Measurements from ENCODE around the gene SCG3.

Gene SCG3

GRCh38 chr15:51731549-51732267, 50.4 kb downstream of the SCG3 start:
- peak; percentile 83 for DNase-seq

DNA sequence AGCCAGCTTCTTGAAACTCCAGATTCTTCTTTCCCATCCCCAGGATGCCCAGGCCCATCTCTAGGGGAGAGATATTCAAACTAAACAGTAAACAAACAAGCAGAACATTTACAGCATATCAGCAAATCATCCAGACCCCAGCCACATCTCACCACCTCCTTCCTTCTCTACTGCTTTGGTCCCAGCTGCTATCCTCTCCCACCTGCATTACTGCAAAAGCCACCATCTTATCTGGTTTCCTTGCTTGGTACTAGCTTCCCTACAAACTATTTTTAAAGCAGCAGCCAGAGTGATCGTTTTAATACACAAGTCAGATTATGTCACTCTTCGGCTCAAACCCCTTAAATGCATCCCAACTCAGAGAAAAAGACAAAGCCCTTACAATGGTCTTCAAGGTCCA, 51.3 kb downstream of the SCG3 start:
- DNase-seq, result no peak

- no peak for DNase-seq
Measured at GRCh38 chr15:51735228-51736010, 54.1 kb downstream of the SCG3 start.

DNA sequence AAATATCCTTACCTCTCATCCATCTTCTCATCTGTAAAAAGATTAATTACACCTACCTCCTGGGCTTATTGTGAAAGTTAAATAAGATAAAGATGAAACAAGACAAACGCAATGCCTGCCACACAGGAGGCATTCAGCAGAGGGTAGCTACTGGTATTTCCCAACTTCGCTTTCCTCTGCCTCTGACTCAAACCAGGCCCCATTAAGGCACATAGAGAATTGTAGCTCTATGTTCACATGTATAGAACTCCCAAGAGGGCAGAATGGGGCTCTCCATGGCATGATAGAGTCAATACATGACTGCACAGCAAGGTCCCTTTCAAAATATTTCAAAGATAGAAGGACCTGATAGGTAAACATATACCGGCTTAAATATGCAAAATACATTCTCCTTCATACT, 54.8 kb downstream of the SCG3 start:
- no peak for DNase-seq

DNA sequence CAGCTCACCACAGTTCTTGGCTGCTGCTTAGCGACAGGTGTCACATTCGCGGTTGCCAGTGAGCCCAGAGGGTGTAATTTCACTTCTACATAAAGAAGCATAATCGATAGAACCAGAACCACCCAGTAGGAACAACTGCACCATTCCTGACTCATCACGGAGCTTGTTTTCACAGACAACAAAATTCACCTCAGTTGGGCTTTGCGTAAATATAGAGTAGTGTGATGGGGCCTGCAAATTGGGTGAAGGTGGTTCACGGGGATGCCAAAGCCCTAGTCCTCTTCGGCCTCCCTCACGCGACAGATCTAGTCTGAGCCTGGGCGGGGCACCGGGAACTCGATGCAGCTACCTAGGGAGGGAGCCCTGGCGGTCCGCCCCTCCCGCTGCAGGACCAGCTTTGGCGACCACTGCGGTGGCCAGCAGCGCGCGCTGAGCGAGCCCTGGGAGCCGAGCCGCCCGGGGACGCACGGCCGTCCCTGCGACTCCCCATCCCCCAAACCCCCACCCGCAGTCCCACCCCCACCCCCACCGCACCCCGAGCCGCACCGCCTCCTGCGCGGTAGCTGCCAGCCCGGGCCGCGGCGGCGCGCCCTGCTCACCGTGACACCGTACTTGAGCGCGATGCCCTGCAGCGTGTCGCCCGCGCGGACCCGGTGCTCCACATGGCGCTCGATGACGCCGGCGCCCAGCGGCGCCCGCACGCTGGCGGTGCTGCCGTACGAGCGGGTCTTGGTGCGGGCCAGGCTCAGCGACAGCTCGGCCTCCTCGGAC, 55.6 kb downstream of the SCG3 start:
- DNase-seq, result peak; percentile 73

GRCh38 chr15:51737522-51738305, 56.4 kb downstream of the SCG3 start, which contains the start of gene LYSMD2:
Gene LYSMD2 (minus strand): TSS chr15:51737655. CDS start chr15:51737622, 33 bp downstream.
- peak; percentile 70 for DNase-seq

DNA sequence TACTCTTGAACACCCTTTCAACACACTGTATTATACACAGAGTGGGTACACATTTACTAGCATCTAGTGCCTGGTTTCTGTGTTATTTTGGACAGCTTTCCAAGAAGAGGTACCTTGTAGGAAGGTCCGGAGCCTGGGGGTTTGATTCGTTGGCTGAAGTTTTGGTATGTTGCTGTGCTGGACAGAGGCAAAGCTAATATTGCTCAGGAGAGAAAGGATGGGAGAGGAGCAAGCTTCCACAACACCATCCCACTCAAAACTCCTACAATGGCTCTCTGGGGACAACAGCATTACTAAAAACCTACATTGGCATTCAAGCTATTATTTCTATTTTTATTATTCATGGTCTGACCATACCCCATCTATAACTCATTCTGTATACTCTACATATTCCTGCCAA, 57.2 kb downstream of the SCG3 start:
- DNase-seq, result no peak

GRCh38 chr15:51739061-51739712, 57.9 kb downstream of the SCG3 start:
- DNase-seq, result no peak

- DNase-seq, result no peak
Measured at GRCh38 chr15:51749307-51749706, 68.0 kb downstream of the SCG3 start.

GRCh38 chr15:51750186-51750585, 68.9 kb downstream of the SCG3 start:
- DNase-seq, result no peak

- peak; percentile 76 for DNase-seq
Measured at GRCh38 chr15:51750792-51751696, 69.7 kb downstream of the SCG3 start, which contains the start of gene TMOD2. Gene TMOD2 (plus strand): TSS chr15:51751597. CDS start chr15:51766442, 14,845 bp downstream.

DNA sequence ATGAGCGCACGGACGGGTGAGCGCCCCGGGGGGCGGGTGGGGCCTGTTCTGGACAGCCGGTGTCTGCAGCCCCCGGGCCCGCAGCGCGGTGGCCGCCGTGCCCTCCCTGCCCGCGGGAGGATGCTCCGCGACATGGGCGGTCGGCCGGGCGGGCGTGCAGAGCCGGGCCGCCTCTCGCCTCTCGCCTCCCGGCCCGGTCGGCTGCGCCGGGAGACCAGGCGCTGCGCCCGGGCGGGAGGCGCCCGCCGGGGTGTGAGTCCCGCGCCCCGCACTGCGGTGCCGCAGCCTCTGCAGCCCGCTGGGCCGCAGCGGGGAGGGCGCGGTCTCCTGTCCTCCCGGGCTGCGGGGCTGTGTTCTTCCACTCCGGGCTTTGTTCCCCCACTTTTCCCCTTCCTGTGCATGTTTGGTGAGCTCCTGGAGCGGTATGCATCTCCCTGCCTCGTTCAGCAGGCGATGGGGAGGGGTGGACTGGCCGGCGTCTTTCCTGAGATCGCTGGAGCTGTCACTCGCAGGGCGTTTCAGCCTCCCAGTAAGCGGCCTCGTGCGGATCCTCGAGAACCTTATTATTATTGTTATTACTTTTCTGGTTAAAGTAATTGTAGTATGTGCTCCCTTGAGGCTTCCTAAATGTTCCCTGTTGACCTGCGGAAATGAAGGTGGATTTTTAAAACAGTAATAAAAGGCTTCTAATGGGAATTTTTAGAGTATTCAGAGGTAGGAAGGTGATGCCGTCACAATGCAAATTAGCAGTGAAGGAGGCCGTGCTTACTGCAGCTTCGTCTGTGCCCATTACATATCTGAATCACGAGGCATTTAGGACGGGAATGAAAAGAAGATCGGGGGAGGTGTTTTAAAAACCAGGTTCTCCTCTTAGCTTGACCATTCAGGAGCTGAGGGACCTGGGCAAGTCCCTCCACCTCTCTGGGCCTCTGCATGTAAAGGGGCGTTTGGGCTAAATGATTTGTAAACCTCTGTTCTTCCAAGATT, 70.7 kb downstream of the SCG3 start:
- peak; percentile 53 for DNase-seq

- no peak for DNase-seq
Measured at GRCh38 chr15:51752888-51753287, 71.6 kb downstream of the SCG3 start.

- DNase-seq, result no peak
Measured at GRCh38 chr15:51754267-51754666, 73.0 kb downstream of the SCG3 start.

DNA sequence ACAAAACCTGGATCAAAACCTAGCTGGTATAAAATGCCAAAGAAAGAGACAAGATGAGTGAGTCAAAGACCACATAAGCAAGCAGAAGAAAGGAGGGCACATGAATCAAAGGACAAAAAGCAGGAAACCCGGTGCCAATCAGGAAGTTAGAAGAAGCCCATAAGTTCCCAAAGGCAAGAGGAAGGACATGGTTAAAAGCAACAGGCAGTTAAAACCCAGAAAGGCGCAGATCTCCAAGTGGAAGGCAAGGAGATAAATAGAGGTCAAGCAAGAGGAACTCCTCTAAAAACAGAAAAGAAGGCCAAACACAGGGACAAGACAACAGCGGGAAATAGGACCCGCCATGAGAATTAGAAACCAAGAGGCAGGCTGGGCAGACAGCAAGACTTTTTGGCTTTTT, 74.5 kb downstream of the SCG3 start:
- DNase-seq, result no peak

DNA sequence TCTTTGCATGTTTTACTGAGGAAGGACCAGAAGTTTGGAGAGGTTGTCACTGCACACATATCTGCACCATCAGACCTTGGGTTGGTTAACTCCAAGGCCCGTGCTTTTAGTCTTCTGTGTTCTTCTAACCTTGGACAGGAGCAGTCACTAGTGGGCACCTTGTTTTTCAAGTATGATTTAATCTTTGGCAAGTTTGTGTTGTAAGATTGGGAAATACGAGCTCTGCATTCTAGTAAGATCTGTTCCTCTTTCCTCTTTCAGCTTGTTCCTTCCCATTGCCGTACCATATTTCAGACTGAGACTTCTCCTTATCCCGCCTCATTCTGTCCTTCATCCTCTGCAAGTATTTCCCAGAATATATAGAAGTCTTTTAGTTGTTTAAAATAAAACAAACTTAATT, 75.2 kb downstream of the SCG3 start:
- no peak for DNase-seq

GRCh38 chr15:51757450-51757849, 76.1 kb downstream of the SCG3 start:
- DNase-seq, result no peak

GRCh38 chr15:51758645-51759044, 77.3 kb downstream of the SCG3 start:
- DNase-seq, result no peak

- DNase-seq, result no peak
Measured at GRCh38 chr15:51759557-51760070, 78.3 kb downstream of the SCG3 start.
